GM21717 (cell line): ENCODE results near the gene NPR1.
A peak's percentile ranks its signal among the peaks of the same experiment; 100 is the strongest.
"Not testable (repeated sequence)": the region's sequence is repeated elsewhere in the genome, so short reads cannot be mapped to it uniquely, and the experiment has no call there.

ENCODE experiments used
- ATAC-seq: cut with Tn5 transposase; IDR thresholded peaks from one replicate; pipeline ENCODE4 v1.9.1; 2021; ENCODE audit warnings: mild to moderate bottlenecking, moderate library complexity; ENCODE audit not compliant: unreplicated experiment

The NPR1 gene

GRCh38 chr1:153678519-153679336 is at the start of gene NPR1:
Gene NPR1, plus strand, starts transcription at chr1:153678688. Its CDS starts 421 bp downstream, at chr1:153679109.
- no peak for ATAC-seq

- no peak for ATAC-seq
These were observed 49.2 kb upstream of the NPR1 start for GRCh38 chr1:153629343-153629665.

GRCh38 chr1:153629971-153630370 is 48.5 kb upstream of the NPR1 start:
- ATAC-seq = no peak

GRCh38 chr1:153630384-153630783 is 48.1 kb upstream of the NPR1 start:
- ATAC-seq = no peak

- ATAC-seq = no peak
These were observed 47.2 kb upstream of the NPR1 start for GRCh38 chr1:153631047-153632022.

GRCh38 chr1:153633161-153633753 is 45.2 kb upstream of the NPR1 start:
- peak; percentile 2 for ATAC-seq

GRCh38 chr1:153633754-153634665 is 44.5 kb upstream of the NPR1 start, which contains the start of gene CHTOP:
Gene CHTOP, plus strand, starts transcription at chr1:153634066. Its CDS starts 2,523 bp downstream, at chr1:153636589.
- peak; percentile 83 for ATAC-seq

GRCh38 chr1:153635872-153636271 is 42.6 kb upstream of the NPR1 start:
- ATAC-seq = no peak

- ATAC-seq = no peak
These were observed 42.2 kb upstream of the NPR1 start for GRCh38 chr1:153636312-153636711.

GRCh38 chr1:153638261-153638660 is 40.2 kb upstream of the NPR1 start:
- ATAC-seq = no peak

GRCh38 chr1:153639280-153639679 is 39.2 kb upstream of the NPR1 start:
- no peak for ATAC-seq

- ATAC-seq = not testable (repeated sequence)
These were observed 38.3 kb upstream of the NPR1 start for GRCh38 chr1:153640213-153640612.

GRCh38 chr1:153640861-153641260 is 37.6 kb upstream of the NPR1 start:
- no peak for ATAC-seq

- ATAC-seq = no peak
These were observed 36.3 kb upstream of the NPR1 start for GRCh38 chr1:153642161-153642560.

- ATAC-seq = no peak
These were observed 35.4 kb upstream of the NPR1 start for GRCh38 chr1:153643100-153643499.

GRCh38 chr1:153643816-153644215 is 34.7 kb upstream of the NPR1 start:
- ATAC-seq = no peak

- no peak for ATAC-seq
These were observed 31.7 kb upstream of the NPR1 start for GRCh38 chr1:153646672-153647345.

GRCh38 chr1:153647346-153647714 is 31.2 kb upstream of the NPR1 start:
- no peak for ATAC-seq

- ATAC-seq = no peak
These were observed 30.4 kb upstream of the NPR1 start for GRCh38 chr1:153648000-153648643.
